ENCODE measurements around the gene ECT2L. TPM values are rescaled to one million over a fixed set of nuclear protein-coding genes. Genes with fewer than 3 reads are reported as not detected.

Gene ECT2L
- total and polyA plus RNA-seq, 4 donors: under 0.01 to 0.32 TPM; not detected in 2

DNA sequence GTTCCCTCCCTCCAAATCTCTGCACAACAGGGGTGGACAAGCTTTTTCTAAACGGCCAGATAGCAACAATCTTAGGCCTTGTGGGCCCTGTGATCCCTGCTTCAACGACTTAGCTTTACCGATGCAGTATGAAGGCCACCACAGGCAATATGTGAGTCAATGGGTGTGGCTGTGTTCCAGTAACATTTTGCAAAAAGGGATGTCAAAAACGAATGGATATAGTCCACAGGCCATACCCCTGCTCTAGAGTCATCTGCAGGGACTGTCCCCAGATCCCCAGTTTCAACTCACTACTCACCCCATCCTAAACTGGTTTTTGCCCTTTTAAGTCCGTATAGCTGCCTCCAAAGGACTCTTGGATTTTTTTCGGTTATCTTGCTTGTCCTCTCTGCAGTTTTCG is 34.4 kb downstream of the ECT2L start:
- no peak for DNase-seq (ENCODE audit: low spot score)
- WGBS: 86% methylated on average over 7 of the region's 7 CpGs
- no peak overlapping the region for H3K9ac ChIP-seq (ENCODE audit: low read depth in 1 of 2, low read length in 2 of 2)
- no peaks in the 10 kb centered on the region for H3K36me3 ChIP-seq (ENCODE audit: control insufficient read depth in 4 of 4, insufficient read depth in 3 of 4, low read depth in 1 of 4, low read length in 3 of 4)
- TF ChIP-seq, protein P1, sequence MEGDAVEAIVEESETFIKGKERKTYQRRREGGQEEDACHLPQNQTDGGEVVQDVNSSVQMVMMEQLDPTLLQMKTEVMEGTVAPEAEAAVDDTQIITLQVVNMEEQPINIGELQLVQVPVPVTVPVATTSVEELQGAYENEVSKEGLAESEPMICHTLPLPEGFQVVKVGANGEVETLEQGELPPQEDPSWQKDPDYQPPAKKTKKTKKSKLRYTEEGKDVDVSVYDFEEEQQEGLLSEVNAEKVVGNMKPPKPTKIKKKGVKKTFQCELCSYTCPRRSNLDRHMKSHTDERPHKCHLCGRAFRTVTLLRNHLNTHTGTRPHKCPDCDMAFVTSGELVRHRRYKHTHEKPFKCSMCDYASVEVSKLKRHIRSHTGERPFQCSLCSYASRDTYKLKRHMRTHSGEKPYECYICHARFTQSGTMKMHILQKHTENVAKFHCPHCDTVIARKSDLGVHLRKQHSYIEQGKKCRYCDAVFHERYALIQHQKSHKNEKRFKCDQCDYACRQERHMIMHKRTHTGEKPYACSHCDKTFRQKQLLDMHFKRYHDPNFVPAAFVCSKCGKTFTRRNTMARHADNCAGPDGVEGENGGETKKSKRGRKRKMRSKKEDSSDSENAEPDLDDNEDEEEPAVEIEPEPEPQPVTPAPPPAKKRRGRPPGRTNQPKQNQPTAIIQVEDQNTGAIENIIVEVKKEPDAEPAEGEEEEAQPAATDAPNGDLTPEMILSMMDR (IDR thresholded peaks at IDR 0.05; ENCODE audit: low read depth, low read length, missing input control): no peak
- TF ChIP-seq GABPA (IDR thresholded peaks at IDR 0.05 in 1 of 2, conservative IDR thresholded peaks at IDR 0.05 in 1 of 2) (no peak), RAD21 (IDR thresholded peaks at IDR 0.05) (no peak), RXRA (IDR thresholded peaks at IDR 0.05) (no peak)
- TF ChIP-seq, protein P2, sequence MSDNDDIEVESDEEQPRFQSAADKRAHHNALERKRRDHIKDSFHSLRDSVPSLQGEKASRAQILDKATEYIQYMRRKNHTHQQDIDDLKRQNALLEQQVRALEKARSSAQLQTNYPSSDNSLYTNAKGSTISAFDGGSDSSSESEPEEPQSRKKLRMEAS (IDR thresholded peaks at IDR 0.05): no peak
- H3K27ac ChIP-seq (ENCODE audit: low read depth in 1 of 2, low read length in 2 of 2): no peak overlapping the region
- no peaks in the 10 kb centered on the region for H3K27me3 ChIP-seq (ENCODE audit: control insufficient read depth in 4 of 4, insufficient read depth in 4 of 4, low read length in 3 of 4)
- H3K4me1 ChIP-seq (ENCODE audit: control insufficient read depth in 4 of 4, insufficient read depth in 4 of 4, low read length in 3 of 4): no peaks in the 10 kb centered on the region
- H3K4me3 ChIP-seq (ENCODE audit: low read depth in 1 of 3, low read length in 3 of 3): no peak overlapping the region
- peaks cover 0 to 1% (median 0%) of the 10 kb centered on the region in 4 donors for H3K9me3 ChIP-seq (ENCODE audit: control insufficient read depth in 4 of 4, low read length in 3 of 4)

DNA sequence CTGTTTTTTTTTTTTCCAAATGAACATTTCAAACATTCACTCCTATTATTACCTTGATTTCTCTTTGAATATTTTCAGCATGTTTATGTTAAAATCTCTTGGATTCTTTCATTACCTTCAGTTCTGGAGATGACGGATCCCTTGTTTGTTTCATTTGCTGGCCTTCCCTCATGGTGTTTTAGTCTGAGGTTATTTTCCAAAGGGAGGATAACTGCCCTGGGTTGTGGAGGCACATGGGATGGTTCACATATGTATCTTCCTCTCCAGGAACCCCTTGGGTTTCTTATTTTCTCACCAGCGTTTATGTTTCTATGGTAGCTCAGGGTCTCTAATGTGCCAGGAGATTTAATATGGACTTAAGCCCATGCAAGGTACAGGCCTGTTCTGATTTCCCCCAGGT is 36.3 kb downstream of the ECT2L start:
- TF ChIP-seq GABPA (IDR thresholded peaks at IDR 0.05 in 1 of 2, conservative IDR thresholded peaks at IDR 0.05 in 1 of 2) (no peak), JUND (IDR thresholded peaks at IDR 0.05) (no peak), EGR1 (IDR thresholded peaks at IDR 0.05; ENCODE audit: low read depth in 2 of 2) (no peak), FOXA2 (IDR thresholded peaks at IDR 0.05) (no peak), NR2F2 (IDR thresholded peaks at IDR 0.05) (no peak), TAF1 (conservative IDR thresholded peaks at IDR 0.05) (no peak)
- TF ChIP-seq, protein P3, sequence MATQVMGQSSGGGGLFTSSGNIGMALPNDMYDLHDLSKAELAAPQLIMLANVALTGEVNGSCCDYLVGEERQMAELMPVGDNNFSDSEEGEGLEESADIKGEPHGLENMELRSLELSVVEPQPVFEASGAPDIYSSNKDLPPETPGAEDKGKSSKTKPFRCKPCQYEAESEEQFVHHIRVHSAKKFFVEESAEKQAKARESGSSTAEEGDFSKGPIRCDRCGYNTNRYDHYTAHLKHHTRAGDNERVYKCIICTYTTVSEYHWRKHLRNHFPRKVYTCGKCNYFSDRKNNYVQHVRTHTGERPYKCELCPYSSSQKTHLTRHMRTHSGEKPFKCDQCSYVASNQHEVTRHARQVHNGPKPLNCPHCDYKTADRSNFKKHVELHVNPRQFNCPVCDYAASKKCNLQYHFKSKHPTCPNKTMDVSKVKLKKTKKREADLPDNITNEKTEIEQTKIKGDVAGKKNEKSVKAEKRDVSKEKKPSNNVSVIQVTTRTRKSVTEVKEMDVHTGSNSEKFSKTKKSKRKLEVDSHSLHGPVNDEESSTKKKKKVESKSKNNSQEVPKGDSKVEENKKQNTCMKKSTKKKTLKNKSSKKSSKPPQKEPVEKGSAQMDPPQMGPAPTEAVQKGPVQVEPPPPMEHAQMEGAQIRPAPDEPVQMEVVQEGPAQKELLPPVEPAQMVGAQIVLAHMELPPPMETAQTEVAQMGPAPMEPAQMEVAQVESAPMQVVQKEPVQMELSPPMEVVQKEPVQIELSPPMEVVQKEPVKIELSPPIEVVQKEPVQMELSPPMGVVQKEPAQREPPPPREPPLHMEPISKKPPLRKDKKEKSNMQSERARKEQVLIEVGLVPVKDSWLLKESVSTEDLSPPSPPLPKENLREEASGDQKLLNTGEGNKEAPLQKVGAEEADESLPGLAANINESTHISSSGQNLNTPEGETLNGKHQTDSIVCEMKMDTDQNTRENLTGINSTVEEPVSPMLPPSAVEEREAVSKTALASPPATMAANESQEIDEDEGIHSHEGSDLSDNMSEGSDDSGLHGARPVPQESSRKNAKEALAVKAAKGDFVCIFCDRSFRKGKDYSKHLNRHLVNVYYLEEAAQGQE (IDR thresholded peaks at IDR 0.05): no peak
- TF ChIP-seq, protein P4, sequence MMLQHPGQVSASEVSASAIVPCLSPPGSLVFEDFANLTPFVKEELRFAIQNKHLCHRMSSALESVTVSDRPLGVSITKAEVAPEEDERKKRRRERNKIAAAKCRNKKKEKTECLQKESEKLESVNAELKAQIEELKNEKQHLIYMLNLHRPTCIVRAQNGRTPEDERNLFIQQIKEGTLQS (IDR thresholded peaks at IDR 0.05): no peak
- TF ChIP-seq, protein P5, sequence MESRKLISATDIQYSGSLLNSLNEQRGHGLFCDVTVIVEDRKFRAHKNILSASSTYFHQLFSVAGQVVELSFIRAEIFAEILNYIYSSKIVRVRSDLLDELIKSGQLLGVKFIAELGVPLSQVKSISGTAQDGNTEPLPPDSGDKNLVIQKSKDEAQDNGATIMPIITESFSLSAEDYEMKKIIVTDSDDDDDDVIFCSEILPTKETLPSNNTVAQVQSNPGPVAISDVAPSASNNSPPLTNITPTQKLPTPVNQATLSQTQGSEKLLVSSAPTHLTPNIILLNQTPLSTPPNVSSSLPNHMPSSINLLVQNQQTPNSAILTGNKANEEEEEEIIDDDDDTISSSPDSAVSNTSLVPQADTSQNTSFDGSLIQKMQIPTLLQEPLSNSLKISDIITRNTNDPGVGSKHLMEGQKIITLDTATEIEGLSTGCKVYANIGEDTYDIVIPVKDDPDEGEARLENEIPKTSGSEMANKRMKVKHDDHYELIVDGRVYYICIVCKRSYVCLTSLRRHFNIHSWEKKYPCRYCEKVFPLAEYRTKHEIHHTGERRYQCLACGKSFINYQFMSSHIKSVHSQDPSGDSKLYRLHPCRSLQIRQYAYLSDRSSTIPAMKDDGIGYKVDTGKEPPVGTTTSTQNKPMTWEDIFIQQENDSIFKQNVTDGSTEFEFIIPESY (IDR thresholded peaks at IDR 0.05): no peak
- TF ChIP-seq, protein P1 (IDR thresholded peaks at IDR 0.05; ENCODE audit: low read depth, low read length, missing input control): no peak
- WGBS: 97% methylated on average over 2 of the region's 2 CpGs

More for the DNA sequence above, 36.3 kb downstream of the ECT2L start:
- H3K36me3 ChIP-seq (ENCODE audit: control insufficient read depth in 4 of 4, insufficient read depth in 3 of 4, low read depth in 1 of 4, low read length in 3 of 4): no peaks in the 10 kb centered on the region
- DNase-seq (ENCODE audit: low spot score): no peak
- H3K9me3 ChIP-seq (ENCODE audit: control insufficient read depth in 4 of 4, low read length in 3 of 4): no peaks in the 10 kb centered on the region
- H3K9ac ChIP-seq (ENCODE audit: low read depth in 1 of 2, low read length in 2 of 2): no peak overlapping the region
- no peaks in the 10 kb centered on the region for H3K4me1 ChIP-seq (ENCODE audit: control insufficient read depth in 4 of 4, insufficient read depth in 4 of 4, low read length in 3 of 4)
- H3K4me3 ChIP-seq (ENCODE audit: low read depth in 1 of 3, low read length in 3 of 3): no peak overlapping the region
- H3K27me3 ChIP-seq (ENCODE audit: control insufficient read depth in 4 of 4, insufficient read depth in 4 of 4, low read length in 3 of 4): no peaks in the 10 kb centered on the region
- no peak overlapping the region for H3K27ac ChIP-seq (ENCODE audit: low read depth in 1 of 2, low read length in 2 of 2)
